Astrocyte (in vitro differentiated cells and primary cell): Measurements from ENCODE around the gene NUP107. TPM values are rescaled to one million over a fixed set of nuclear protein-coding genes. Genes with fewer than 3 reads are reported as not detected.

Experiments
- DNase-seq: peaks from one replicate; pipeline ENCODE4 v3.0.0-alpha.2; 2010; ENCODE audit warnings: low read depth
- FAIRE-seq: peaks from 2 replicates; lab custom pipeline; 2011; peaks lifted over from hg19 to GRCh38; lab: Jason Lieb, UNC
- H2AFZ ChIP-seq: 2 replicates; pipeline ENCODE4 v1.6.0; 2012; ENCODE audit warnings: low read depth, low read length, inconsistent platforms
- H3K27ac ChIP-seq: 2 replicates; pipeline ENCODE4 v1.5.1; 2011; ENCODE audit warnings: low read depth, low read length, inconsistent platforms
- H3K27me3 ChIP-seq: 2 replicates; pipeline ENCODE4 v1.6.0; 2011; ENCODE audit warnings: low read length, inconsistent platforms; ENCODE audit not compliant: insufficient read depth
- H3K36me3 ChIP-seq: 2 replicates; pipeline ENCODE4 v1.5.1; 2011; ENCODE audit warnings: low read length, inconsistent platforms; ENCODE audit not compliant: insufficient read depth
- H3K4me1 ChIP-seq: 2 replicates; pipeline ENCODE4 v1.5.1; 2011; ENCODE audit warnings: low read length, inconsistent platforms; ENCODE audit not compliant: insufficient read depth
- H3K4me2 ChIP-seq: 2 replicates; pipeline ENCODE4 v1.6.0; 2012; ENCODE audit warnings: low read length, inconsistent platforms
- H3K4me3 ChIP-seq: 2 replicates; pipeline ENCODE4 v1.5.1; 2011; ENCODE audit warnings: low read depth, mild to moderate bottlenecking, low read length, inconsistent platforms; ENCODE audit not compliant: insufficient read depth
- H3K79me2 ChIP-seq: 2 replicates; pipeline ENCODE4 v1.6.0; 2012; ENCODE audit warnings: mild to moderate bottlenecking, low read length, inconsistent platforms; ENCODE audit not compliant: insufficient read depth
- H3K9ac ChIP-seq: 2 replicates; pipeline ENCODE4 v1.6.0; 2012; ENCODE audit warnings: mild to moderate bottlenecking, low read length, inconsistent platforms
- H3K9me3 ChIP-seq: 2 replicates; pipeline ENCODE4 v1.5.1; 2012; ENCODE audit warnings: low read depth, mild to moderate bottlenecking, low read length, inconsistent platforms; ENCODE audit not compliant: insufficient read depth
- H4K20me1 ChIP-seq: 2 replicates; pipeline ENCODE4 v1.6.0; 2012; ENCODE audit warnings: low read length, inconsistent platforms; ENCODE audit not compliant: insufficient read depth
- H3K27ac Mint-ChIP-seq: one replicate; pipeline ENCODE4 v1.8.0; 2021; ENCODE audit warnings: mild to moderate bottlenecking, mixed read lengths; ENCODE audit not compliant: unreplicated experiment
- H3K27me3 Mint-ChIP-seq: one replicate; pipeline ENCODE4 v1.8.0; 2021; ENCODE audit warnings: low read depth, mixed read lengths; ENCODE audit not compliant: unreplicated experiment
- H3K36me3 Mint-ChIP-seq: one replicate; pipeline ENCODE4 v1.8.0; 2021; ENCODE audit warnings: low read depth, mixed read lengths; ENCODE audit not compliant: unreplicated experiment
- H3K4me1 Mint-ChIP-seq: one replicate; pipeline ENCODE4 v1.8.0; 2021; ENCODE audit warnings: low read depth, mixed read lengths; ENCODE audit not compliant: unreplicated experiment
- H3K4me3 Mint-ChIP-seq: one replicate; pipeline ENCODE4 v1.8.0; 2021; ENCODE audit warnings: mild to moderate bottlenecking, moderate library complexity, mixed read lengths; ENCODE audit not compliant: unreplicated experiment
- H3K9me3 Mint-ChIP-seq: one replicate; pipeline ENCODE4 v1.8.0; 2021; ENCODE audit warnings: mild to moderate bottlenecking, mixed read lengths; ENCODE audit not compliant: unreplicated experiment
- CTCF ChIP-seq: IDR thresholded peaks from 2 replicates; pipeline ENCODE4 v1.5.1; 2011; ENCODE audit warnings: low read depth, mild to moderate bottlenecking, inconsistent platforms, low read length, moderate library complexity; ENCODE audit not compliant: insufficient read depth
- EZH2 ChIP-seq: IDR thresholded peaks from 2 replicates; pipeline ENCODE4 v1.6.1; 2012; ENCODE audit warnings: mild to moderate bottlenecking, low read length, inconsistent platforms; ENCODE audit not compliant: insufficient read depth
- total RNA-seq: library from RNA; stranded (reverse); gene quantifications from 2 replicates; pipeline ENCODE4 v1.2.1, GENCODE V29; 2021

The NUP107 gene
- total RNA-seq, 1 donor from 2014 or later: 42.8 TPM

- Histone ChIP-seq H3K79me2 (no peaks in the 10 kb centered on the region), H3K36me3 (no peaks in the 10 kb centered on the region), H2AFZ (no peak overlapping the region), H3K4me3 (no peak overlapping the region), H3K9ac (no peak overlapping the region), H3K27me3 (no peaks in the 10 kb centered on the region), H4K20me1 (no peaks in the 10 kb centered on the region), H3K4me1 (peaks cover 3% of the 10 kb centered on the region), H3K4me2 (no peak overlapping the region), H3K9me3 (no peaks in the 10 kb centered on the region), H3K27ac (no peak overlapping the region)
- TF ChIP-seq CTCF: no peak
- no peak for TF ChIP-seq EZH2
- Mint-ChIP-seq H3K27ac (peak overlapping the region; percentile 7), H3K4me3 (no peak overlapping the region), H3K36me3 (no peaks in the 10 kb centered on the region), H3K4me1 (peaks cover 12% of the 10 kb centered on the region), H3K9me3 (no peaks in the 10 kb centered on the region), H3K27me3 (no peaks in the 10 kb centered on the region)
- FAIRE-seq (no peak), DNase-seq (no peak)
These were observed 103.5 kb downstream of the NUP107 start for GRCh38 chr12:68790081-68790951.

GRCh38 chr12:68790952-68791234, 104.1 kb downstream of the NUP107 start:
- peaks cover 9% of the 10 kb centered on the region for H3K4me1 Mint-ChIP-seq
- Histone ChIP-seq H3K9ac (no peak overlapping the region), H3K9me3 (no peaks in the 10 kb centered on the region), H3K27me3 (no peaks in the 10 kb centered on the region), H4K20me1 (no peaks in the 10 kb centered on the region), H3K4me1 (peaks cover 3% of the 10 kb centered on the region), H3K79me2 (no peaks in the 10 kb centered on the region), H3K27ac (no peak overlapping the region), H3K4me3 (no peak overlapping the region), H2AFZ (no peak overlapping the region), H3K36me3 (no peaks in the 10 kb centered on the region), H3K4me2 (no peak overlapping the region)
- H3K27ac Mint-ChIP-seq: no peak overlapping the region
- H3K9me3 Mint-ChIP-seq: no peaks in the 10 kb centered on the region
- FAIRE-seq (no peak), DNase-seq (no peak)
- no peak for TF ChIP-seq EZH2
- no peak for TF ChIP-seq CTCF
- H3K27me3 Mint-ChIP-seq: no peaks in the 10 kb centered on the region
- no peak overlapping the region for H3K4me3 Mint-ChIP-seq
- no peaks in the 10 kb centered on the region for H3K36me3 Mint-ChIP-seq

- Histone ChIP-seq H3K4me3 (no peak overlapping the region), H3K9ac (no peak overlapping the region), H2AFZ (no peak overlapping the region), H3K79me2 (no peaks in the 10 kb centered on the region), H3K4me2 (no peak overlapping the region), H3K27me3 (no peaks in the 10 kb centered on the region), H3K4me1 (peaks cover 3% of the 10 kb centered on the region), H3K9me3 (no peaks in the 10 kb centered on the region), H3K36me3 (no peaks in the 10 kb centered on the region), H3K27ac (no peak overlapping the region), H4K20me1 (no peaks in the 10 kb centered on the region)
- Mint-ChIP-seq H3K27me3 (no peaks in the 10 kb centered on the region), H3K36me3 (no peaks in the 10 kb centered on the region), H3K4me3 (no peak overlapping the region), H3K27ac (no peak overlapping the region), H3K9me3 (no peaks in the 10 kb centered on the region), H3K4me1 (peaks cover 9% of the 10 kb centered on the region)
- FAIRE-seq (no peak), DNase-seq (no peak)
- no peak for TF ChIP-seq CTCF
- no peak for TF ChIP-seq EZH2
These were observed 105.2 kb downstream of the NUP107 start for GRCh38 chr12:68791897-68792481.
